ENCODE results near the gene TPSAB1. TPM values are rescaled to one million over a fixed set of nuclear protein-coding genes. Genes with fewer than 3 reads are reported as not detected.

Gene TPSAB1
- not detected in 2 replicates for total RNA-seq

GRCh38 chr16:1240436-1240835, at the start of gene TPSAB1:
TSS of gene TPSAB1 (plus strand) at chr16:1240705. CDS start at chr16:1240939, 234 bp downstream.

DNA sequence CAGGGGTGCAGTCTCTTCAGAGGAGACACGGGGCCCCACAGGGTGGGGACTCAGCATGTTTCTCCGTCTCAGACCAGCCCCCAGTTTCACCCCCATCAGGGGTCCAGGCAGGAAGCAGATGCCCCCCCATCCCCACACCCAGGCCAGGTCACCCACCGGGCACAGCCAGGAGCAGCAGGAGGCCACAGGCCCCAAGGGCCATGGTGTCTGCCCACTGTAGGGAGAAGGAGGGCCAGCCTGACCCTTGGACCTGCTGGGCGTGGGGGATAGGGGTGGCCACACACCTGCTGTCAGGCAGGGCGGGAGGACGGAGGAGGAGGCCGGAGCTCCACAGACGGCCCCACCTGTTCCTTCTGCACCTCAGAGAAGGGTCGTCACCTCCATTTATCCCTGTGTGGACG, 15.5 kb upstream of the TPSAB1 start, which contains the start of gene TPSG1:
TPSG1 (minus strand) TSS at position 218 of the 401 bp plus-strand sequence; CDS start at position 202, 16 bp downstream.

DNA sequence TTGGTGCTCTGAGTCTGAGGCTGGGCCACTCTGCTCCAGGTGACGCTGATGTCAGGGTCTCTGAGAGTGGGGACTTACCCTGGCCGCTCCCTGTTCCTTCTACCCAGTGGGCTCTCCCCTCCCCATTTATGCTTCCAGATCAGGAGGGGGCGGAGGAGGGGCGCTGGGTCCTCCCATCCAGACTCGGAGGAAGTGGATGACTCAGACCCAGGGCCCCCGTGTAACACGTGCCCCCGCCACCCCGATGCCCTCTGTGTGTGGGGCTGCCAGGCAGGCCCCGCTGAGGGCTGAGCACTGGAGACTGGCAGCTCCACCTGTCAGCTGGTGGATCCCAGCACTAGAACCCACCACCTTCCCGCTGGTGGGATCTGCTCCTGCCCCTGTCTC, 10.4 kb upstream of the TPSAB1 start, which contains the start of gene TPSB2:
TPSB2 (minus strand) TSS at position 101 of the 387 bp plus-strand sequence. CDS start 233 bp downstream, outside the sequence.

DNA sequence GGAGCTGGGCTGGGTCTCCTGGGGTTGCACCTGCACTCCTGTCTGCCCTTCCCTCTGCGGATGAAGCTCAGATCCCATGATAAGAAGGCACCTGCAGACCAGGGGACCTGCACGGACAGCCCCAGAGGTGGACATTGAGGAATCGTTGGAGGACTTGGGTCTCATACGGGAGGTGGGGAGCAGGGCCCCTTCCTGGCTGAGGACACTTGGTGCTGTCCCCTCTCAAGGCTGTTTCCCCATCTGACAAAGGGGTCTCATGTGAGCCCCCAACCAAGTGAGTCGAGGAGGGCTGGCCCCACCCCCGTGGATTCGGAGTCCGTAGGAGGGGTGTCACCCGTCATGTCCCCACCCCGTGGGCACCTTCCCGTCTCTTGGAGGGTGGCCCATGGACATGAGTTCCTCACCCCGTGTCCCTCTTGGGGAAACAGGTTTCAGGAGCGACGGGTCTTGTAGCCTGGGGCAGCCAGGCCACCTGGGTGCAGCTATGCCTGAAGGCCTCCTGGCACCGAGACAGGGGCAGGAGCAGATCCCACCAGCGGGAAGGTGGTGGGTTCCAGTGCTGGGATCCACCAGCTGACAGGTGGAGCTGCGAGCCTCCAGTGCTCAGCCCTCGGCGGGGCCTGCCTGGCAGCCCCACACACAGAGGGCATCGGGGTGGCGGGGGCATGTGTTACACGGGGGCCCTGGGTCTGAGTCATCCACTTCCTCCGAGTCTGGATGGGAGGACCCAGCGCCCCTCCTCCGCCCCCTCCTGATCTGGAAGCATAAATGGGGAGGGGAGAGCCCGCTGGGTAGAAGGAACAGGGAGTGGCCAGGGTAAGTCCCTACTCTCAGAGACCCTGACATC, 15.0 kb downstream of the TPSAB1 start, which contains the start of gene TPSD1:
TPSD1 (plus strand) TSS at position 794 of the 847 bp plus-strand sequence. CDS start 212 bp downstream, outside the sequence.

Other genes with a start within 250 kb of the TPSAB1 start
- gene SSTR5, start 168.0 kb upstream of the TPSAB1 start, total RNA-seq, result not detected in 2 replicates
- gene C1QTNF8, start 144.5 kb upstream of the TPSAB1 start, total RNA-seq, result not detected in 2 replicates
- gene CACNA1H, start 87.6 kb upstream of the TPSAB1 start, total RNA-seq, result under 0.01 TPM in 1 of 2 replicates, not detected in the other
- gene TPSG1, start 15.4 kb upstream of the TPSAB1 start, total RNA-seq, result not detected in 2 replicates
- not detected in 2 replicates for gene TPSB2, start 10.5 kb upstream of the TPSAB1 start, total RNA-seq
- gene TPSD1, start 15.4 kb downstream of the TPSAB1 start, total RNA-seq, result not detected in 2 replicates
- gene UBE2I, start 68.9 kb downstream of the TPSAB1 start, total RNA-seq, result 82.0 and 102 TPM in 2 replicates
- gene BAIAP3, start 92.9 kb downstream of the TPSAB1 start, total RNA-seq, result 0.29 and 0.53 TPM in 2 replicates
- gene TSR3, start 111.2 kb downstream of the TPSAB1 start, total RNA-seq, result 49.1 and 49.2 TPM in 2 replicates
- gene GNPTG, start 111.2 kb downstream of the TPSAB1 start, total RNA-seq, result 18.5 and 23.9 TPM in 2 replicates
- gene UNKL, start 174.0 kb downstream of the TPSAB1 start, total RNA-seq, result 12.1 and 17.7 TPM in 2 replicates
- gene UQCC4, start 180.0 kb downstream of the TPSAB1 start, total RNA-seq, result 10.8 and 13.1 TPM in 2 replicates
- not detected in 2 replicates for gene PERCC1, start 190.4 kb downstream of the TPSAB1 start, total RNA-seq
- gene CCDC154, start 203.9 kb downstream of the TPSAB1 start, total RNA-seq, result 0.07 TPM in 1 of 2 replicates, not detected in the other
- 48.3 and 62.9 TPM in 2 replicates for gene CLCN7, start 234.3 kb downstream of the TPSAB1 start, total RNA-seq
- gene PTX4, start 248.2 kb downstream of the TPSAB1 start, total RNA-seq, result not detected in 2 replicates